ENCODE measurements around the gene TM9SF3.

The TM9SF3 gene

DNA sequence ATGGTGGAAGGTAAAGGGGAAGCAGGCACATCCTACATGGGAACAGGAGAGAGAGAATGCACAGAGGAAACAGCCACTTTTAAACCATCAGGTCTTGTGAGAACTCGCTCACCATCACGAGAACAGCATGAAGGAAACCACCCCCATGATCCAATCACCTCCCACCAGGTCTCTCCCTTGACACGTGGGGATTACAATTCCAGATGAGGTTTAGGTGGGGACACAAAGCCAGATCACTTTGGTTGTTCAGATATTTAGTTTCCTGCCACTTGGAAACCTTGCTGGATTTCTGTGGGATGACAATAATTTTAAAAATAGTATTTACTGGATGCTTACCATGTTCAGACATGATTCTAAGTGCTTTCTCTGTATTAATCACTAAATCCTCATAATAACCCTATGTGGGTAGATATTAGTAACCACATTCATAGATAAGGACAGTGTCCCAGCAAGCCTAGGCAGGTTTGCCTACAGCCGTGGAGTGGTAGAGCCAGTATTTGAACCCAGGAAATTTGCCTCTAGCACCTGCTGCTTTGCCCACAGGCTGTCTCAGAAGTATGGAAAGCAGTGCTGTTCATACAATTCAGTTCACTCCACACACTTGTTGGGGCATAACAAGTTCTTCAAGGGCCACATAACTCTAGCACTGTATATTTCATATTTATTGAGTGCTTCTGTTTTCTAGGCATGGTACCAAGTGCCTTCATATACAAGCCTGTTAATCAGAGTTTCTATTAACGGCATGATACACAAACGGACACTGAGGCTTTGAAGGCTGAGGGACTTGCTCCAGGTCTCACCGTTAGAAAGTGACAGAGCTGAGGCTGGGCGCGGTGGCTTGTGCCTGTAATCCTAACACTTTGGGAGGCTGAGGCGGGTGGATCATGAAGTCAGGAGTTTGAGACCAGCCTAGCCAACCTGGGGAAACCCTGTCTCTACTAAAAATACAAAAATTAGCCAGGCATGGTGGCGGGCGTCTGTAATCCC is 81.4 kb downstream of the TM9SF3 start:
- DNase-seq, result no peak

DNA sequence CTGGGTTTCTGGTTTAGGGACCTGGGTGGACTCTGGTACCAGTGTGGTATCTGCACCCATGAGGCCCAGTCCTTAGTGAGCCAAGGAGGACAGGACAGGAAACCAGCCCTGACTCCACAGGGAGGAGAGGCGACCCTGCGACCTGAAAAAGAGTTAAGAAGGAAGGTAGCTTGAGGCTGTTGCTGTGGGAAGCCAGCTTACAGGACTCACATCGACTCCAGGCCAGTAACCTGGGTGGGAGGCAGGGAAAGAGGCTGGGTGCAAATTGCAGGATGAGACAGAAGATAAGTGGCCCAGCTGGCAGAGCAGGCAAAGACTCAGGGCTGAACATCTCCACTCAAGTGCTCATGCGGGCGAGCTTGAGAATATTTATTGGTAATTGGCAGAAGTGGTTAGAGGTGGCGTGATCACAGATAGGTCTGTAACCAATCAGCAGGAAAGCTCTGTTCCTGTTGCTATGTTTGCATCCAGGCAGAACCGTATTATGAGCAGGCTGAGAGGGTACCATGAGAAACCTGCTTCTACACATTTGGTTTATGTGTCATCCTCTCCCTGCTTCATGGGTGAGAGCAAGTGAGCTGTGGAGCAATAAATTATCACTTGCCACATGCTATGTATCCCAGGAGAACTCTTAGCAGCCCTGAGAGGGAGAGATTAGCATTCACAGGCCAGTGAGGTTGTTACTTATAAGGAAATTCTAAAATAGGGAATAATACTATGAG is 84.1 kb downstream of the TM9SF3 start:
- DNase-seq, result no peak

DNA sequence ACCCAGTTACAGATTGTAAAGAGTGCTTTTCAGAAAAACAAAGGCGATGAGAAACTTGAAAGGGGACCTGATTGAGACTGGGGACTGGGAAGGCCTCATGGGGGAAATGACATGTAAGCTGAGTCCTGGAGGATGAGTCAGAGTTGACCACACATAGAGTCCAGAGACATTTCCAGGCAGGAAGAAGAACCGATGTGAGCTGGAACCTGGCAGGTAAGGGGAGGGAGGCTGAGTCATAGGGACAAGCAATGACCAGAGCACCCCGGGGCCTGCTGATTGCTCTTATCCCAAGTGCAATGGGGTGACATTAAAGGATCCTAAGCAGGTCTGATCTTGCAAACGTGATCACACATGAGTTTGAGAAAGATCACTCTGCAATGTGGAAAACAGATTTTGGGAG is 84.8 kb downstream of the TM9SF3 start:
- no peak for DNase-seq

DNA sequence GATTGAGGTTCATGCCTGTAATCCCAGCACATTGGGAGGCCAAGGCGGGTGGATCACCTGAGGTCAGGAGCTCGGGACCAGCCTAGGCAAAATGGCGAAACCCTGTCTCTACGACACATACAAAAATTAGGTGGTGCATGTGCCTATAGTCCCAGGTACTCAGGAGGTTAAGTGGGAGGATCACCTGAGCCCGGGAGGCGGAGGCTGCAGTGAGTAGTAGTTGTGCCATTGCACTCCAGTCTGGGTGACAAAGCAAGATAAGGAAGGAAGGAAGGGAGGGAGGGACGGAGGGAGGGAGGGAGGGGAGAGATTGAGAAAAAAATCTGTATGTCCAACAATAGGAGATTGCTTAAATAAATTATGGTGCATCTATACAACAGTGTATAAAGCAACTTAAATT is 86.3 kb downstream of the TM9SF3 start:
- DNase-seq, result no peak

DNA sequence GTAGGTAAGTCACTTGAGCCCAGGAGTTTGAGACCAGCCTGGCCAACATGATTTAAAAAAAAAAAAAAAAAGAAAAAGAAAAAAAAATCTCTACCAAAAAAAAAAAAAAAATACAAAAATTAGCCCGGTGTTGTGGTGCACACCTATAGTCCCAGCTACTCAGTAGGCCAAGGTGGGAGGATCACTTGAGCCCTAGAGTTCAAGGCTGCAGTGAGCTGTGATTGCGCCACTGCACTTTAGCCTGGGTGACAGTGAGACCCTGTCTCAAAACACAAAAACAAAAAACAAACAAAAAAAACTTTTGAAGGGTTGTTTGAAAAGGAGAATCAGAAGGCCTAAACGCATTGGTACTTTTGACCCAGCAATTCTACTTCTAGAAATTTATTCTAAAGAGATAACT is 86.8 kb downstream of the TM9SF3 start:
- no peak for DNase-seq

DNA sequence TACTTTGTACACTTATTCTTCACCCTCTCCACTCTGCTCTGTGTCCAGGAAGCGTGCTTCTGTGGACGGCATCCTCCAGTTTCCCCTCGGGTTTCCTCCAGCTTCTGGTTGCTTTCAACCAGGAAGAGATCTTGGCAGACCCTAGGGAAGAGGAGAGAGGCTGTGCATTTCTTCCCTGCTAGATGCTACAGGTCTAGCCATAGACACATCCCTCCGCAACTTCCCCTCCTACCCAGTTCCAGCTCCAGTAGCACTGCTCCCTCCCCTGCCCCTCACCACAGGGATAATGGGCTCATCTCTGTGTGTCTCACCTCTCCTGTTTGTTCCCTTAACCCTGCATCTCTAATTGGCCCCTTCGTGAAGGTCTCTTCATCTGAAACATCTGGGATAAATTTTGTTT is 89.4 kb downstream of the TM9SF3 start:
- DNase-seq, result no peak

DNA sequence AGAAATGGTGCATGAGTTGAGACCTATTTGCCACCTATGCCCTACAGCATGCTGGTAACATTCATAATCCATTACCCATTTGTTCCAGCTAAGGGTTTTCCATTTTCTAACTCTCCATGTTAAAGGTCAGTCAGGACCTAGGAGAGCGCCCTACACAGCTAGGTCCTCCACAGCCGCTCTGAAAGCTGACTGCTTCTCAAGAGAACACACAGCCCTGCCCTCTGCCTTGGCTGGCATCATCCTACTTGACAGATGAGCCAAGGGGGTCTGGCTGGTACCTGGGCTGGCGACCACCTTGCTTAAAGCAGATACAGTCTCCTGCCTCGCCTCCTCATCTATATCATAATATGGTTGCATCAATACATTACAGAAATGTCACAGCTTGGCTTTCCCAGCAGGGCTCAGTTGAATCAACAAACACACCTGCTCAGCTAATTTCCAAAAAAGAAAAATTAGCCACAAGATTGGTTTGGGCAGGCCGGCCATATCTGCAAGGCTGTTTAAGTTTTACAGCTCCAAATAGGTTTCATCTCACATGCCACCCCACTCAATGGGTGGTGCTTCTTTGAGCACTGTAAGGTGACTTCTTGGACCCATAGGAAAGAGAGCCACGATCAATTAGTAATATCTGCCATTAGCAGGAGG is 90.4 kb downstream of the TM9SF3 start:
- no peak for DNase-seq

DNA sequence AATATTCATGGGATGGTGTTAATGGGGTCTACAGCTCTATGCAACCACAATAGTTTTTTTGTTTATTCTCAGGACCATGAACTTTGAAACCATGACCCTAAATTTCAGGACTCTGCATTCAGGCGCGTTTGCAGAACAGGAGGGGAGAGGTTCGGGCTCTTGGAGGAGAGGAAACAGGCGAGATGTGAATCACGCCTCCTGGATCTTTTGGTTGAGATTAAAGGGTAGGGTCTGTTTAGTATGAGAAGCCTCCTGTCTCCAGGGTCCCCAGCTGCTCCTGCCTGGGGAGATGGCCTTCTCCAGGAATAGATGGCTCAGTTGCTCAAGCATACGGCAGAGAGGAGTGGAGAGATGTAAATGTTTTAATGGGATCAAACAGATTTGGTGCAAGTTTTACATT is 91.3 kb downstream of the TM9SF3 start:
- DNase-seq, result no peak

DNA sequence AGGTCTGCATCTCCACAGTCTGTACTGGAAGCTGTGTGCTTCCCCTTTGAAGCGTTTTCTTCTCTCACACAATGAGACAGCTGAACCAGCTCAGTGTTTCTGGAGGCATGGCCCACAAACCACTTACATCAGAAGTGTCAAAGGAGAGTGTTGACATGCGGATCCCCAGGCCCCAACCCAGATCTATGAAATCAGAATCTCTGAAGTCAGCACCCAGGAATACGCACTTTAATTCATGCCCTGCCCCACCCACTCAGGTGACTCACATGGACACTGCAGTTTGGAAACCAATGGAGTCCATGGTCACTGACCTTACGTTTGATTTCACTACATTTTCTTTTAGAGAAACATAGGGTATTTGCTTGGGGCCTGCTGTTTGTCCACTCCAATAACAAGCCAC is 92.1 kb downstream of the TM9SF3 start:
- DNase-seq, result no peak

DNA sequence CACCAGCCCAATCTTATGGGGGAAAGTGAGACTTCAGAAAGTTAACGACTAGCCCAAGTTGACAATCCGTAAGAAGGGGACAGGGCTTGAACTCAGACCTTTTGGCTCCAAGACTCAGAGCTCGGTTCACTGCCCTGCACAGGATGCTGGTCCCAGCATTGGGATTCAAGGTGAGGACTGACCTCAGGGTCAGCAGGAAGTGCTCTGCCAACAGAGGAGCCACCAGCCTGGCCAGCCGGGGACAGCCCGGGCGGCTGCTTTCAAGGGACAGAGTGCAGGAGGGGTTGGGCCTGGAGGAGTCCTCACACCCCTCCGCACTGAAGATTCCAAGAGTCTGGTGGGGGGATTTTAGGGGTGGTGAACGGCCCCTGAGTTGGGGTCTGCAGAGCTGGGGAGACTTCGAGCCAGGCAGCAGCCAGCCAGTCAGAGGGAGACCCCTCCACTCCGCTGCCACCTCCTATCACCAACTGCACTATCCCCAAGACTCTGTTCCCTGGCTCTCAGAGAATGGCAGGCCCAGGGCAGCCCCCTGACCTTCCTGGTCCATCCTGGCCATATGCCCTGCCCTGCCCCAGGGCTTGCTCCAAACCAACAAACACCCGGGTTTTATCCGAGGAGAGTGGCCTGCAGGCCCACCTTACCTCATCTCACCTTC is 92.8 kb downstream of the TM9SF3 start:
- DNase-seq, result no peak

DNA sequence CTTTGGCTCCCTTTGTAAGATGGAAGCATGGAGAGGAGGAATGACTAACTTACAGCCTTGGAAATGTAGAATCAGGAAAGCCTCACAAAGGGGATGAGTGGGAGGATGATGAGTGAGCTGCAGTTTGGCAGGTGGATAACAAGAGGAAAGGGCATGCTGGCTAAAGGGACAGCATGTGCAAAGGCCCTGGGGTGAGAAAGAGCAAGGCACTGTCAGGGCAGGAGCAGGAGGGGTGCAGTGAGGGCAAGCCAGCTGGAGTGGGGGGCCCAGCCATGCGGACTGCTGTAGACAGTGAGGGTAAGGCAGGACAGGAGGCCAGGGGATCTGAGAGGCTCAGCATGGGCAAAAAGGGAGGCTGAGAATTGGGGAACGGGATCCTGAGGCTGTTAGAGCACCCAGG is 93.6 kb downstream of the TM9SF3 start:
- DNase-seq, result no peak

DNA sequence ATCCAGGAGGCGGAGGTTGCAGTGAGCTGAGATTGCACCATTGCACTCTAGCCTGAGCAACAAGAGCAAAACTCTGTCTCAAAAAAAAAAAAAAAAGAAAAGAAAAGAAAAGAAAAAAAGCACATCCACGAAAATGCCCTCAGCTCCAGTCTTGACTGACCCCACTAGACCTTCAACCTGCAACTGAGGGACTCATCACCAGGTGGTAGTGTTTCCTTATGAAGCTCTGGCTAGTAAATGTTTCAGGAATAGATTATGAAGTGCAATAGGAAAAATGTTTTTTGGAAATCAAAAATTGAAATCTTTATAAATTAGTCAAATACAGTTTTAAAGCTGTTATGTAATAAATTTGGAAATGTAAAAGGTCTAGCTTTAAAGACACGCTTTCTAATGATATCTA is 95.5 kb downstream of the TM9SF3 start:
- DNase-seq, result no peak

DNA sequence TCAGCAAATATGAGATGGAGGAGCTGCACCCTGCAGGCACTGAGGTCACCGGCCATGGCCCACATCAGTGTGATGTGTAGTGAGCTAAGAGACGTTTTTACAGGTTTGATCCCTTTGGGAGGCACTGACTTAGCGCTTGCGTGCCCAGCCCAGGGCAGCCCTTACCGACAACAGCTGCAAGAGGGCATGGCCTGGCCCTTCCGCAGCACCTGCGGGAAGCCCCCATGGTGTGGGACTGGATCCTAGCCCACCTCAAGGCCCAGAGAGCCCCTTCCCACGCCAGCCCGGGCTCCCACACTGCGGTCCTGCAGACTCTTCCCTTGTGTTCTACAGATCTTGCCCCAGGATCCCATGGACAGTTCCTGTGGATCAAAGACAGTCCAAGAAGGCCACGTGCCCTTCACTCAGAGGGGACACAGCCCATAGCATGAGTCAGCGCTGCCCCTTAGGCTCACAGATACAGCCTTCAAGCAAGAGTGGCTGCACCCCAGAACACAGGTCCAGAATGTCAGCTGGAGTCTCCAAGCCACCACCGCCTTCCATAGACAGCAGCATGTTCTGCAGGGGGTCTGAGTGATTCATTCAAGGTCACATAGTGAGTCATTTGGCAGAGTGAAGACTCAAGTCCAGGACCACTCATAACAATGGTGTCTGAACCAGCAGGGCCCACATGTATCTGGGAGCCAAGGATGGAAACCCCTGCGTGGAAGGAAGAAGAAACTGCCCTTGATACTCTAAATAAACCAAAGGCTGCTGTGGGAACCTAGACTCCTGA is 98.5 kb downstream of the TM9SF3 start:
- no peak for DNase-seq

DNA sequence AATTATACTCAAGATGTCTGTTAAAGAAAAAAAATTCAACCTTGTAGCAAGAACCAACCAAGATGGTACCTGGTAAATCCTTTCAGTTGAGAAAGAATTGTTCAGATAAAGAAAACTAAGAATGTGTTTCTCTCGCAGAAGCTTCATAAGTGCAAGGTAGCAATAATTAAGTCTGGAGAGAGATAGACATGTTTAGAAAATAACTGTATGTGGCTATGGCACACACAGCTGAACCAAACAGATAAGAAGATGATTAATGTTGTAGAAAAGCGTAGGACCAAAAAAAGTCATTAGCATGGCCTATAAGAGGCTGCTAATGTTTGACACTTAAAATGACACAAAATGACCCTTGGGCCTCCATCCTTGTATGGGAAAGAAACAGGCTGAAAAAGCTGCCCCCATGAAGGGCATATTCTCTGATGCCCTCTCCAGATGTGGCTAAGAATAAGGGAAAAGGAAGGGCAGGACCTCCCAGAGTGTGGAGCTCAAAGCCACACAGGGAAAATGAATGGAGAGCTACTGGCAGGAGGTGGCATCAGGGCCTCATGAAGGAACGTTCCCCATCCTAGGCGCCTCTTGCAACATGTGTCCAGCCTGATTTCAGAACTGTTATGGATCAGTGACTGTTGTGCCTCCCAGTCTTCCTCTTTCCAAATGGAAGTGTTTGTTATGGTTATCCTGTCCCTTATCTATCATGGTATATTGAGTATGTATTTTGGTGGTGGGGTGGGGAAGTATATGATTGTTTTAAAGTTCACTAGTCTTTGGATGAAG is 103.8 kb downstream of the TM9SF3 start:
- no peak for DNase-seq

DNA sequence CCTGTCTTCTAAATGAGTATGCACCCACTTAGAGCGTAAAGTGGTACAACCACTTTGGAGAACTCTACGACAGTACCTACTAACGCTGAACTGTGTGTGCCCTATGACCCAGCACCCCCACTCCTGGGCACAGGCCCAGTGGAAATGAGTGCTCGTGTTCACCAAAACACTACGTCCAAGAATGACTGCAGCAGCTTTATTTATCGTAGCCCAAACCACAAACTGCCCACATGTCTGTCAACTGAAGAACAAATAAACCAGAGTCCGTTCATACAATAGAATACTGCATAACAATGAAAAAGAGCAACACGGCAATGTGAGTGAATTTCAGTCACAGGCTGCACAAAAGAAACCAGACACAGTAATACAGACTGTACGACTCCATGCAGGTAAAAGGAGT is 108.5 kb downstream of the TM9SF3 start:
- no peak for DNase-seq

DNA sequence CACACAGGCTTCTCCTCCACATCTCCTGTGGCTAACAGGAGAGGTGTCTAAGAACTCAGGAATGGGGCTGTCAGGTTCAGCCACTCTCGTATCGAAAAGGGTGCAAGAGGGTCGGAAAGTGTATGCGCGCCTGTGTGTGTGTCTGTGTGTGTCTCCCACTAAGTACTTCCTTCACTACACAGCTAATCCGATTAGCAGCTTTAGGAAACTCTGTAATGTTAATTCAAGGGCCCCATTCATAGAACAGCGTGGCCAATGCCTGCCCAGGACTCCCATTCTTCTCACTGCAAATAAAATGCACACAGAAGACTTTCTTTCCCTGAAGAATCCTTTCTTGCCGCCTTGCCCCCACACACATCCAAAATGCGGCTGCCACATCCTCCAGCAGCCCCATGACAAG is 112.9 kb downstream of the TM9SF3 start:
- DNase-seq, result no peak

DNA sequence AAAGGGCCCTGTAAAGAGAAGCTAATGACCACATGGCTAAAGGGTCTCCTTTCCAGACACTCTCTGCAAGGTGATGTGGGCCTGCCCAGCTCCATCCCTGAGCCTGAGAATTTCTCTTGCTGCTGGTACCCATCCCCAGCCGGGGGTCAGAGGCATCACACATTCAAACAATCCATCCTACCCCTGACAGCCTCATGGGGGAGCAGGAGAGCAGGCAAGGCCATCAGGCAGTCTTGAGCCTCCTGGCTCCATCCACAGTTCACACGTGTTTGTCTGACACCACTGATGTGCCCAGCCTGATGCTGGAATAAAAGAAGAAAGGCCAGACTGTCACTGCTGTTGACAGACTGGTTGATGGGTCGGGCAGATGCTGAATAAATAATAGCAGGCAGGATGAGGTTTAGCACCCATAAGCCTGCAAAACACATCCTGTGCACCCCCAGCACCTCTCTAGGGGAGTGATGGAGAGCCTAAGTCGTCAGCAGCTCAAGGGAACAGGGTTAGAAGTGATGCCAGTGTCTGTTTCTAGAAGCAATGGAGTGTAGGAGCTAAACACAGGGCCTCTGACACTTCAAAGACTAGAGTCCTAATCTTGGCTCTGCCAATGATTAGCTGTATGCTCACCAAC is 116.6 kb downstream of the TM9SF3 start:
- no peak for DNase-seq

DNA sequence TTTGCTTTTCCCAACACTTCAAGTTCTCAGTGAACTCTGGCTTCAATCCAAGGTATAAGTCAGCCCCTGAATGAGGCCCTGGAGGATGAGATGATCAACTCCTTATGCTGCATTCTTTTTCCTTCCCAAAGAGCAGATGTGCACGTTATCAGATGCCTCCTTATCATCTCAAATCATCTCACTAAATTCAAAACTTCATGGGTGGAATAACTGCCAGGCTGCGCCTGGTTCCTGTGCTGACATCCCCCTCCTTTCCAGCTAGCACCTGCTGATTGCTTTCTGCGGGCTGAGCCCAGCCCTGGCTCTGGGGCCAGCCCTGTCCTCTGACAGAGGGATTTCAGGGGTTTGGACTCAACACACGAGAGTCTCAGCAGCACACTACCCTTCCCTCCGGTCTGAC is 118.0 kb downstream of the TM9SF3 start:
- no peak for DNase-seq
